ENCODE measurements around the gene KIAA1217. TPM values are rescaled to one million over a fixed set of nuclear protein-coding genes. Genes with fewer than 3 reads are reported as not detected.

KIAA1217 gene
- total RNA-seq, 1 donor from 2014 or later = 2.0 TPM

DNA sequence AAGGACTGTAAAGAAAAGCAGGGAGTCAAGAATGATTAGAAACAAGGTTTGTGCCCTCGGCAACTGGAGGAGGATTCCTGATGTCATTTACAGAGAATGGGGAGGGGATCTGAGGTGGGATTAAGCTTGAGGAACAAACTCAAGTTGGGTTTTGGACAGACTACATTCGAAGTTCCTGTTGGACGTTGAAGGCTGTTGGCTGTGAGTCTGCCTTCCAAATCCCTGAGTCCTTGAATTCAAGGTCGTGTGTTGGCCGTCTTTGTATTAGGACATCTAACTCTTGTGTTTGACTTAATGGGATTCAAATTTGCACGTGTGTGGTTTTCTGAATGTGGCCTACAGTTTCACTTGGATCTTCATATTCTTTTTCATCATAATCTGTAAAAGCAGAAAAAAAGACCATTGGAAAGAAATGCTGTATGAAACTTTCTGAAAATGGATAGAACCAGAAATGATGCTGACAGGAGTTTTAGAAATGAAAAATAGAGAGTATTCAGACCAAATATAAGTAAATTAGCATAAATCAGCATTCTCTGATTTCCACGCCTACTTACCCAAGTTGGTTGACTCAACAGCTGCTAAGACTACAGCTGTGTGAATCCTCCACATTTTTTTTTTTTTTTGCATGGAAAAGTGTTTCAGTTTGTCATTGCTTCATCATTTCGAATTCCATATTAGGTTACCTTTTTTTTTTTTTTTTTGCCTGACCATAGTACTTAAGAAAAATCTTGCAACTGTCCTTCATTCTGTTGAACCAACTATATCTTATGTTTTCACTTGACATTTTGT is 94.8 kb downstream of the KIAA1217 start:
- H3K9me3 Mint-ChIP-seq = peaks cover 5% of the 10 kb centered on the region
- no peak overlapping the region for H3K27ac Mint-ChIP-seq
- no peaks in the 10 kb centered on the region for H3K36me3 Mint-ChIP-seq (ENCODE audit: low read depth)
- H3K4me3 Mint-ChIP-seq = no peak overlapping the region
- intact Hi-C loops (cut with micrococcal nuclease) = no loop called here
- no peaks in the 10 kb centered on the region for H3K4me1 Mint-ChIP-seq
- no peaks in the 10 kb centered on the region for H3K27me3 Mint-ChIP-seq
- no peak for DNase-seq

DNA sequence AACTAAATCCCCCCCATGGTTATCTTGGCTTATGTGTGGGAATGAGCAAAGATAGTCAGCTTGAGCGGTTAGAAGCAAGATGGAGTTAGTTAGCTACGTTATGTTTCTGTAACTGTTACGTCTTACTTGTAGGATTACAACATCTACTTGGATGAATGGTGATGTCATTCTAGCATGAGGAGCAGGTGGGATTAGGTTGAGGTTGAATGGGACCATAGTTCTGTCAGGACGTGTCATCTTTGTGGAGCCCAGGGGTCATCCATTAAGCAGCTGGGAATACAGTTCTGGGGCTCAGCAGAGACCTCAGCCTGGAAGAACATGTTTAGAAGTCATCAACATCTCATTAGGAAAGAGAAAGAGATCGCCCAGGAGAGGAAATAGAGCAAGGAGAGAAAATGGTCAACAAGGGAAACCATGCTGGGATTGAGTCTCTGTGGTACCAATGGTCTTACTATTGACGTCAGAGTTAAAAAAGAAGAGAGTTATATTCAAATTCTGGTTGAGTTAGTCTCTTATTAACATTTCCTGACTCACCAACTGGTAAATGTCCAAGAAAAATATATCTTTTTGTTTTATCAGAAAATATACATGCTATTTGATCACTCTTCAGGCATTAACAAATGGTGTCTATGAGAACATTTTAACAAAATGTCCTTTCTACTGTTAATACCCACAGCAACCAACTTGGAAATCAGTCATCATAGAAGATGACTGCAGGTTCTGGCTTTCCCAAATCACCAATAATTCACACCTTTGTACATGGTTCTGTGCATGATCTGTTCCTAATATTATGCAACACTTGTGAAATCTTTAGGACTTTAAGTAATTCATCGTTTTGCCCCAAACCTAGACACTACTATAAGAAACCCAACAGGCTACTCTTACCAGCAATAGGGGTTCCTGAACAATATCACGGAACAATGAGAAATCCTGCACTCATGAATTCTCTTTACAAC is 96.9 kb downstream of the KIAA1217 start:
- peaks cover 5% of the 10 kb centered on the region for H3K9me3 Mint-ChIP-seq
- H3K27me3 Mint-ChIP-seq = no peaks in the 10 kb centered on the region
- no peak overlapping the region for H3K27ac Mint-ChIP-seq
- intact Hi-C loops (cut with micrococcal nuclease) = no loop called here
- no peaks in the 10 kb centered on the region for H3K36me3 Mint-ChIP-seq (ENCODE audit: low read depth)
- DNase-seq = no peak
- H3K4me1 Mint-ChIP-seq = no peaks in the 10 kb centered on the region
- H3K4me3 Mint-ChIP-seq = no peak overlapping the region

DNA sequence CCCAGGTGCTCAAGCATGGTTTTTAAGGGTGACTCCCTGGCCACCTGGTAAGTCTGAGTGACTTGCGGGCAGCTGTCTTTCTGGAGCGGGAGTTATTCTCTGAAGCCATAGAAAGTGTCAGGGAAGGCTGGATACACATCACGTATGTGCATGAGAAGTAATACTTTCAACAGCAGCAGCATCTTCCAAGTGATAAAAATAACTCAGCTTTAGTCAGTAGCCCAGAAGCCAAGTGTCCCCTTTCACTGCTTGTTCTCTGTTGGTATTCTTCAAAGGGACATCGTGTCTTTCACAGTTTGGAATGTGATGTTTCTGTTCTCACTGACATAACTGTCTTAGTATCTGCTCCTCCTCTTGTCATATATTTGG is 97.6 kb downstream of the KIAA1217 start:
- Mint-ChIP-seq H3K36me3 (ENCODE audit: low read depth) (no peaks in the 10 kb centered on the region), H3K4me1 (no peaks in the 10 kb centered on the region), H3K9me3 (peaks cover 5% of the 10 kb centered on the region), H3K4me3 (no peak overlapping the region), H3K27ac (no peak overlapping the region), H3K27me3 (no peaks in the 10 kb centered on the region)
- intact Hi-C loops (cut with micrococcal nuclease) = no loop called here
- no peak for DNase-seq

DNA sequence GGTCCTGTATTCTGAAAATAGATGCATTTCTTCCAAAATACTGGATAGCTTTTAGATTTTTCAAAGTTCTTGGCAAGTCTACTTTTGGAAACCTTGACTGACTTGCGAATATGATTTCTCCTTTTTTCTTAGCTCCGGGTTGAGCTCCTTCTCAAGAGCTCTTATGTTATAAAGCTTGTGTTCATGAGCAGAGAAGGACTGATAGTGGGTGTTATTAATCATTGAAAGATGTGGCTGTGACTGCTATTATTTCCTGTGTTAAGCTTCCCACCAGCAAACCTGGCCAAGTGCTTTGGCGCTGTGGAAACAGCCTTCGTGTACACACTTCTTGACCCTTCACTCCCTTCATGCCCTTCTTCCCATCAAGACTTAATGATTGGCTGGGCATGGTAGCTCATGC is 98.2 kb downstream of the KIAA1217 start:
- H3K9me3 Mint-ChIP-seq = peaks cover 5% of the 10 kb centered on the region
- intact Hi-C loops (cut with micrococcal nuclease) = no loop called here
- no peaks in the 10 kb centered on the region for H3K27me3 Mint-ChIP-seq
- no peak overlapping the region for H3K27ac Mint-ChIP-seq
- DNase-seq = no peak
- H3K4me3 Mint-ChIP-seq = no peak overlapping the region
- no peaks in the 10 kb centered on the region for H3K36me3 Mint-ChIP-seq (ENCODE audit: low read depth)
- no peaks in the 10 kb centered on the region for H3K4me1 Mint-ChIP-seq

DNA sequence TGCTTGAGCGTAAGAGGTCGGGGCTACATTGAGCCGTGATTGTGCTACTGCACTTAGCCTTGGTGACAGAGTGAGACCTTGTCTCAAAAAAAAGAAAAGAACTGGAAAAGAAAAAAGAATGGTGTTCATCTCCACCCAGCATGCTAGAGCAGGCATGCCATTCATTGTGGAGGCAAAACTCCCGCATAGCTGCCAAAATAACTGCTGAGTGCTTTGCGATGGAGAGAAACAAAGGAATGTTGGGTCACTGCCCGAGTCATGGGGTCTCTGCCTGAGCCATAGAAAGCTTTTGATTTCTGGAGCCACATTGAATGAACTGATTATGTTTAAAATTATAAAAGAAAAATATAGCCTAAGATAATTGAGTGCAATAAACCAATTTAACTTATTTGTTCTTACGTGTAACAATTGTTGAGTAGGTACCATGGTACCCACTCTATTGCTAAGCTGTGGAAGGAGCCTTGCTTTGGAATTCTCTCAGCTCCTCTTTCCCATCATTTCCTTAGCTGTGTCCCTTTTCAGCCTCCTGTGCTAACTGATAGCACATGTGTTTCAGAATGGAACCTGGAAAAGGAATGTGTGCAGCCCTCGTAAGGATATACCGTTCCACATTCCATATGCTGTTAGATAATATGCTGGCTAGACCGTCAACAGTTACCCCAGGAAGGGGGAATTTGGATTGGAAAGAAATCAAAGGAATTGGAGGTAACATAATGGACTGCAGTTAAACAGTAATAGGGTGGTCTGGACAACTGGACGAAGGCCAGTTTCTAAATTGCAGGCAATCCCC is 99.0 kb downstream of the KIAA1217 start:
- Mint-ChIP-seq H3K4me1 (no peaks in the 10 kb centered on the region), H3K9me3 (peaks cover 5% of the 10 kb centered on the region), H3K27ac (no peak overlapping the region), H3K4me3 (no peak overlapping the region), H3K36me3 (ENCODE audit: low read depth) (no peaks in the 10 kb centered on the region), H3K27me3 (no peaks in the 10 kb centered on the region)
- intact Hi-C loops (cut with micrococcal nuclease) = no loop called here
- DNase-seq = no peak

DNA sequence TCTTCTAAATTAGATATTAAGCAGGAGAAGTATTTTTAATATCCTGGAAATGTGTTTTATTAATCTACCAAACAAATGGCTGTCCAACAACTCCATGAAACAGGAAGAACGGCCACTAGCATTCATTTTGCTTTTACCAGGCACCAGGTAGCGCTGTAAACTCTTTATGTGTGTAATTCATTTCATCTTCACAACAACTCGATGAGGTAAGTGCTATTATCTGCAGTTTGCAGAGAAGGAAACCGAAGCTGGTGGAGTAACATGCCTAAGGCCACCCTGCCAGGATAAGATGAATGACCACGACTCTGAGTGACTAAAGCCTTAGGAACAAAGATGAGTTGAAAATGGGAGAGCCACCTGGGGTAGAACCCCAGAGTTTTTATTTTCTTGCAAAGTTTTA is 101.2 kb downstream of the KIAA1217 start:
- Mint-ChIP-seq H3K4me1 (no peaks in the 10 kb centered on the region), H3K27me3 (no peaks in the 10 kb centered on the region), H3K27ac (no peak overlapping the region), H3K9me3 (peaks cover 5% of the 10 kb centered on the region), H3K36me3 (ENCODE audit: low read depth) (no peaks in the 10 kb centered on the region), H3K4me3 (no peak overlapping the region)
- intact Hi-C loops (cut with micrococcal nuclease) = no loop called here
- no peak for DNase-seq

DNA sequence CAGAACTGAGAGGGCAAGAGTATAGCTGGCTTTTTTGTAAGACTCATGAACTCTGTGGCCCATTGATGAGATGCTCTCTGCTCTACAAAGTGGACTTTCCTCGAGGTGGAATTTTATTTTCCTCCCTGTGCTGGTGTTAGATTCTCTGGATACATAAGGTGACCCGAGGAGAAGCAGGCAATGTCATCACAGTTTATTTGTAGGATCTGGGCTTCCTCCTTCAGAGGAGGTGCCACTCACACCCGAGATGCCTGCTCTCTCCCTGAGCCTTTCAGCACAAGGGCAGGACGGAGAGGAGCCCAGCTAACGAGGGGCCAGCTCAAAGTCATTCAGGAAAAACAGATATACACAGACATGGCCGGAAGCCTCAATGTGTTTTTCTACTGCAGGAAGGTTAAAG is 103.0 kb downstream of the KIAA1217 start:
- no peak overlapping the region for H3K4me3 Mint-ChIP-seq
- no peaks in the 10 kb centered on the region for H3K27me3 Mint-ChIP-seq
- intact Hi-C loops (cut with micrococcal nuclease) = no loop called here
- no peaks in the 10 kb centered on the region for H3K4me1 Mint-ChIP-seq
- no peaks in the 10 kb centered on the region for H3K9me3 Mint-ChIP-seq
- no peak for DNase-seq
- H3K27ac Mint-ChIP-seq = no peak overlapping the region
- H3K36me3 Mint-ChIP-seq (ENCODE audit: low read depth) = no peaks in the 10 kb centered on the region

DNA sequence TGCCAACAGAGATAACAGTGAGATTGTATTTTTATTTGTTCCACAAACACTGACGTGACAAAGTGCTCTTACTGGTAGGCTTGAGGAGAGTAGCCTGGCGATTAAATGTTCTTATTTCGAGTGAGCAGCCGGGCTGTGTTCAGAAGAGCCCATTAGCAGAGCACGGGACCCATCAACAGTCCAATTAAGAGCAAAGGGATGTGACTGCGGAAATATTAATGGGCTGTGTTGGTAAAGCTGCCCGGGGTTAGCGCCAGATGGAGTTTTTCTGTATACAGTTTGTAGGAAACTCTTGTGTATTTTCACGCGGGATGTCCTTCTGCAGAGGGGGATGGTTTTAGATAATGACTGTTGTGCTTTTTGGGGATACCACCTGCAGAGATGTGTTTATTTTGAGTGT is 104.3 kb downstream of the KIAA1217 start:
- no peaks in the 10 kb centered on the region for H3K27me3 Mint-ChIP-seq
- no peak overlapping the region for H3K4me3 Mint-ChIP-seq
- H3K9me3 Mint-ChIP-seq = no peaks in the 10 kb centered on the region
- DNase-seq = no peak
- H3K4me1 Mint-ChIP-seq = no peaks in the 10 kb centered on the region
- no peak overlapping the region for H3K27ac Mint-ChIP-seq
- no peaks in the 10 kb centered on the region for H3K36me3 Mint-ChIP-seq (ENCODE audit: low read depth)
- intact Hi-C loops (cut with micrococcal nuclease) = no loop called here

DNA sequence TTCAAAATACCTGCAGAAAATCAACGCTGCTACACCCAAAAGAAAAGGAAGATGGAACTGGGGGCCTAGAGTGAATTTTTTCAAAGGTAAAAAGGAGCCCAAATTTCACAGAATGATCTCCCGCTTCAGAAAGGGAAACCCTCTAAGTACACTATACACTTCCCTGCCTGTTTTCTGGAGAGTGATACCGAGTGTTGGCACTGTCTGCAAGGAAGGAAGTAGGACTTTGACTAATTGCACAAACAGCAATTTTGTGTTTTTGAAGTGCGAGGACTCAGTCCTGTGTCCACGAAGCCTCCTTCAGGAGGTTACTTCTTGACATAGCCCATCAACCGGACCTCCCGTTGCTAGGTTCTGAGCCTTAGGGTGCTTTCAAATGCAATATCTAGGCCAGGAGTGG is 106.3 kb downstream of the KIAA1217 start:
- H3K36me3 Mint-ChIP-seq (ENCODE audit: low read depth) = no peaks in the 10 kb centered on the region
- no peak overlapping the region for H3K27ac Mint-ChIP-seq
- no peaks in the 10 kb centered on the region for H3K9me3 Mint-ChIP-seq
- intact Hi-C loops (cut with micrococcal nuclease) = no loop called here
- H3K4me3 Mint-ChIP-seq = no peak overlapping the region
- DNase-seq = no peak
- H3K27me3 Mint-ChIP-seq = peaks cover 4% of the 10 kb centered on the region
- H3K4me1 Mint-ChIP-seq = no peaks in the 10 kb centered on the region

DNA sequence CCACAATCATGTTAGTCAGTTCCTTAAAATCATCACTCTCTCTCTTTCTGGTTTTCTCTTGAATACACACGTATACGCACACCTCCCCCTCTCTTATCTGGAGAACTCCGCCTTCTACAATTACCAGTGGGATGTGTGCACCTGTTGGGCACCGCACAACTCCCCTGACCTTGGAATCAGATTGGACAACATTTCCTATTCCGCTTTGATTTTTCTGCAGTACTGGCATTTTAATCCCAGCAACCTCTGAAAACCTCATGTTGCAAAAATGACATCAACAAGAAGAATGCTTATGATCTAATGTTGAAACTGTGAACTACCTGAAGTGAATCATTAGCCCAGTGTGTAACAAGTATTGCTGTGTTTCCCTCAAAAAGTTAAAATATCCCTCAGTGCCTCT is 109.6 kb downstream of the KIAA1217 start:
- no peaks in the 10 kb centered on the region for H3K9me3 Mint-ChIP-seq
- intact Hi-C loops (cut with micrococcal nuclease) = no loop called here
- peaks cover 4% of the 10 kb centered on the region for H3K27me3 Mint-ChIP-seq
- no peak overlapping the region for H3K27ac Mint-ChIP-seq
- DNase-seq = no peak
- no peaks in the 10 kb centered on the region for H3K4me1 Mint-ChIP-seq
- H3K4me3 Mint-ChIP-seq = no peak overlapping the region
- H3K36me3 Mint-ChIP-seq (ENCODE audit: low read depth) = no peaks in the 10 kb centered on the region

DNA sequence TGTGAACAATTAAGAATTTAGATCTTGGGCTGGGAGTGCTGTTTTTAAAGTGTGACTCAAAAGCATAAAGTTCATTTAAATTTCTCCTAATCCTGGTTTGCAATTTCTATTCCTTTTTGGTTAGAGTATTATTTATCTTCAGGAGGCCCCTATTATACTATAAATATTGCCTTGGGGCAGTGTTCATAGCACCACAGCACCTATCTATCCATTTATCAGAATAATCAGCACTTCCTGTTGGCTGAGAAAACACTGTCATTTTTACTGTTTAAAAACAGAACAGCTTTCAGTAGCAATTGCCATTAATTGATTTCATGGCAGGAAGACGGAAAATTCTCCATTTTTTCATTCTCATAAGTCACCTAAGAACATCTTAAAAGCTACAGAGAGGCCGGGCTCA is 111.4 kb downstream of the KIAA1217 start:
- Mint-ChIP-seq H3K4me1 (no peaks in the 10 kb centered on the region), H3K27ac (no peak overlapping the region), H3K27me3 (peaks cover 4% of the 10 kb centered on the region), H3K36me3 (ENCODE audit: low read depth) (no peaks in the 10 kb centered on the region), H3K4me3 (no peak overlapping the region), H3K9me3 (peaks cover 3% of the 10 kb centered on the region)
- no peak for DNase-seq
- intact Hi-C loops (cut with micrococcal nuclease) = no loop called here

DNA sequence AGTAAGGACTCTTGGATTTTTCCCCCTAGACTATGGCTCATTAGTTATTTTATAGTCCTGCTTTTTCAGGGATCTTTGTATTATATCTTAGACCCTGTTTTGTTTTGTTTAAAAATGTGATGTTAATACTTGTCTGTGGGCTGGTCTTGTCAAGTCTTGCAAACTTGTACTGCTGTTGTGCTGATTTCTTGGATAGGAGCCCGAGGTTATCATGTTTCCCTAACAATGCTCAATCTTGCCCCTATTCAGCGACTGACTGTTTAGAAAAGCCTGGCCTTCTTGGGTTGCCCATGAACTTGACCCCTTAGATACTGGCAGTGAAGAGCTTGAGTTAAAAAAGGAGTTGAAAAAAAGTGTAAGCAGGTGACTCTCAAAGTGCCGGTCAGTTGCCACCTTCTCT is 115.7 kb downstream of the KIAA1217 start:
- H3K36me3 Mint-ChIP-seq (ENCODE audit: low read depth) = no peaks in the 10 kb centered on the region
- DNase-seq = no peak
- H3K27me3 Mint-ChIP-seq = no peaks in the 10 kb centered on the region
- no peaks in the 10 kb centered on the region for H3K4me1 Mint-ChIP-seq
- intact Hi-C loops (cut with micrococcal nuclease) = no loop called here
- H3K9me3 Mint-ChIP-seq = peaks cover 8% of the 10 kb centered on the region
- no peak overlapping the region for H3K27ac Mint-ChIP-seq
- no peak overlapping the region for H3K4me3 Mint-ChIP-seq

DNA sequence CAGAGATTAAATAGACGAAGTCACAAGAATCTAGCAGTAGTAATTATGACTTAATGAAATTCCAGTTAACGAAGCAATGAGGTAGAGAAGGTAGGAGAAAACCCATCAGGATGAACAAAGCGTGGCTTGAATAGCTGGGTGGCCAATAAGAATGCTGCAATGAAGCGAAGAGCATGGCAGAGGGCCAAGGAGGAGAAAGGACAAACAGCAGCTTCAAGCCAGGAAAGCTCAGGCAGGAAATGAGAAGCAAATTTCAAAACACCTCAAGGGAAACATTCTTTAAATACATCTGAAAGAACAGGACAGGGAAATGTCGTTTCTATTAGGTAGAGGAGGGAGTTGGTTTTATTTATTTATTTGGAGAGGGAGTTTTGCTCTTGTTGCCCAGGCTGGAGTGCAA is 122.5 kb downstream of the KIAA1217 start:
- Mint-ChIP-seq H3K4me3 (no peak overlapping the region), H3K27ac (no peak overlapping the region)

DNA sequence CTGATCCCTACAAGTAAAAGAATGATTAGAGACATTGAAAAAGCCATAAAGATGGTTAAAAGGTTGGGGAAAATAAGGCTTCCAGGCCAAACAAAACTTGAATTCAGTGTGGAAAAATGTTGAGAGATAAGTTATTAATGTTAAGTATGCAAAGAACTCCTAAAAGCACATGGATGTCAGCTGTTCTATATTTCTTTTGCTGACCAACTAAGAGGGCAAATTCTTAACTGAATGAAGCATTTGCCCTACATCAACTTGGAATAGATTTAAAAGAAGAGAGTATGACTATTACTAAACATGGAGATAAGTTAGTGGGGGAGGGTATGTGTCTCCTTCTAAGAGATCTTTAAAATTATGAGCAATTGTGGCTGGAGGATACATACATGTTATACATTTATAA is 124.8 kb downstream of the KIAA1217 start:
- Mint-ChIP-seq H3K27me3 (no peaks in the 10 kb centered on the region), H3K27ac (no peak overlapping the region), H3K4me1 (no peaks in the 10 kb centered on the region), H3K4me3 (no peak overlapping the region), H3K36me3 (ENCODE audit: low read depth) (no peaks in the 10 kb centered on the region), H3K9me3 (no peaks in the 10 kb centered on the region)
- DNase-seq = no peak
- intact Hi-C loops (cut with micrococcal nuclease) = no loop called here

More for the DNA sequence above, 122.5 kb downstream of the KIAA1217 start:
- DNase-seq = no peak
- intact Hi-C loops (cut with micrococcal nuclease) = no loop called here
- H3K27me3 Mint-ChIP-seq = no peaks in the 10 kb centered on the region
- no peaks in the 10 kb centered on the region for H3K4me1 Mint-ChIP-seq
- no peaks in the 10 kb centered on the region for H3K36me3 Mint-ChIP-seq (ENCODE audit: low read depth)
- peaks cover 5% of the 10 kb centered on the region for H3K9me3 Mint-ChIP-seq
